ENCODE data around the gene CDKL5.

CDKL5 gene

GRCh38 chrX:18643853-18644252 lies 218.4 kb downstream of the CDKL5 start:
- peaks cover 11% of the 10 kb centered on the region for H3K4me1 ChIP-seq (ENCODE audit: control insufficient read depth, insufficient read depth, low read length)
- H3K4me3 ChIP-seq (ENCODE audit: low read depth, low read length), result no peak overlapping the region
- no peak overlapping the region for H3K9ac ChIP-seq (ENCODE audit: low read length)
- H3K27me3 ChIP-seq (ENCODE audit: control insufficient read depth, insufficient read depth, low read length), result no peaks in the 10 kb centered on the region
- H3K36me3 ChIP-seq (ENCODE audit: control insufficient read depth, insufficient read depth, low read length), result no peaks in the 10 kb centered on the region
- no peaks in the 10 kb centered on the region for H3K9me3 ChIP-seq (ENCODE audit: control insufficient read depth, insufficient read depth, low read depth, low read length)
- no peak overlapping the region for H3K27ac ChIP-seq (ENCODE audit: low read depth, low read length)

DNA sequence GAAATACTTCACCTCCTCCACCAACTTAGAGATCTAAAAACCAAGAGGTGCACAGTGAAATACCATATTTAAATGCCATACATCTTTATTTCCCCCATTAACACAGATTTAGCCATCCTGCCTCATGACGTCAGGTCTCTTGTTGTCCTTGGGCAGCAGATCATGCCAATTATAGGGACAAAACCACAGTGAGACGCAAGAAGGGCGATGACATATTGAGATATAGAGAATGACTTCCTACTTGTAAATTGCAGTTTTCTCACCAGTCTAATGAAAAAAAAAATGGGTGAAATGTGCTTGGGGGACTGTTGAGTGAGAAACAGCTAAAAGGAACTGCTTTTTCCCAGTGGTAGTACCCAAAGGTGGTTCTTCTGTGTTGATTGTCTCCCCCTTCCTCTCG lies 222.2 kb downstream of the CDKL5 start:
- Histone ChIP-seq H3K9me3 (ENCODE audit: control insufficient read depth, insufficient read depth, low read depth, low read length) (no peaks in the 10 kb centered on the region), H3K27me3 (ENCODE audit: control insufficient read depth, insufficient read depth, low read length) (no peaks in the 10 kb centered on the region), H3K4me1 (ENCODE audit: control insufficient read depth, insufficient read depth, low read length) (peaks cover 15% of the 10 kb centered on the region), H3K27ac (ENCODE audit: low read depth, low read length) (no peak overlapping the region), H3K9ac (ENCODE audit: low read length) (no peak overlapping the region), H3K36me3 (ENCODE audit: control insufficient read depth, insufficient read depth, low read length) (no peaks in the 10 kb centered on the region), H3K4me3 (ENCODE audit: low read depth, low read length) (no peak overlapping the region)

DNA sequence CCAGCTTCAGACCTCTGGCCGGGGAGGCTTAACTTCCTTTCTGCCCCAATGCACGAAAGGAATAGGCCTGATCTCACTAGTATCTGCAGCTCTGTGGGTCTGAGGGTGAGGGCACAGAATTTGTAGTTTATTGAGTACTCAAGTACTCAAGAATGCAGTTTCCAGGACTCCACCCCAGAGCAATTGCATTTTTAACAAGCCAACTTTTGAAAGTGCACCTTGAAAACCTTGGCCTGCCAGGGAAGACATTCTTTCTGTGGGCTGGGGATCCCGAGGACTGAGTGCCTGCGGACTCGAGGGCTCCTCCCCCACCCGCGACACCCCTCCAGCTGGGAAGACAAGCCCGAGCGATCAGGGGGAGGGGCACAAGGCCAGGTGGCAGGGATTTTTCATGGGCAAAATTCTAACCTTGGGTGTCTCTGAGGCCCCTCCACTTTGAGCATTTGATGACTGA lies 224.1 kb downstream of the CDKL5 start:
- Histone ChIP-seq H3K9ac (ENCODE audit: low read length) (no peak overlapping the region), H3K27me3 (ENCODE audit: control insufficient read depth, insufficient read depth, low read length) (no peaks in the 10 kb centered on the region), H3K4me1 (ENCODE audit: control insufficient read depth, insufficient read depth, low read length) (peaks cover 15% of the 10 kb centered on the region), H3K27ac (ENCODE audit: low read depth, low read length) (no peak overlapping the region), H3K9me3 (ENCODE audit: control insufficient read depth, insufficient read depth, low read depth, low read length) (no peaks in the 10 kb centered on the region), H3K36me3 (ENCODE audit: control insufficient read depth, insufficient read depth, low read length) (no peaks in the 10 kb centered on the region), H3K4me3 (ENCODE audit: low read depth, low read length) (no peak overlapping the region; the same call in 1 of the 2 replicates)

DNA sequence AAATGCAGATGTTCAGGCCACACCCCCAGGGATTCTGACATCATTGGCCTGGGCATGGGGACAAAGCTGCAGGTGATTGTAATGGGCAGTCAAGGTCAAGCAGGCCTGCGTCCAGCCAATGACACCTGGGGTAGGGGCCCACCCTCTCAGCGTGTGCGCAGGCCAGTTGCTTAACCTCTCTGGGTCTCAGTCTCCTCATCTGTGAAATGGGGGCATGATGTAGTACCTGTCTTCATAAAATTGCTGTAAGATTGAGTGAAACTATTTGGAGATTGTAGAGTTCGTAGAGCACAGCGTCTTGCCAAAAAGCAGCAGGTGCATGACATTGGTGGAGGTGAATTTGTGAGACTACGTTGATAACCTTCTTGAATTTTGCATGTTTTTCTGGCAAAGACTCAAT lies 225.3 kb downstream of the CDKL5 start:
- no peak overlapping the region for H3K4me3 ChIP-seq (ENCODE audit: low read depth, low read length)
- H3K4me1 ChIP-seq (ENCODE audit: control insufficient read depth, insufficient read depth, low read length), result peaks cover 18% of the 10 kb centered on the region
- no peaks in the 10 kb centered on the region for H3K27me3 ChIP-seq (ENCODE audit: control insufficient read depth, insufficient read depth, low read length)
- H3K9me3 ChIP-seq (ENCODE audit: control insufficient read depth, insufficient read depth, low read depth, low read length), result no peaks in the 10 kb centered on the region
- H3K9ac ChIP-seq (ENCODE audit: low read length), result no peak overlapping the region
- H3K27ac ChIP-seq (ENCODE audit: low read depth, low read length), result no peak overlapping the region
- H3K36me3 ChIP-seq (ENCODE audit: control insufficient read depth, insufficient read depth, low read length), result no peaks in the 10 kb centered on the region

DNA sequence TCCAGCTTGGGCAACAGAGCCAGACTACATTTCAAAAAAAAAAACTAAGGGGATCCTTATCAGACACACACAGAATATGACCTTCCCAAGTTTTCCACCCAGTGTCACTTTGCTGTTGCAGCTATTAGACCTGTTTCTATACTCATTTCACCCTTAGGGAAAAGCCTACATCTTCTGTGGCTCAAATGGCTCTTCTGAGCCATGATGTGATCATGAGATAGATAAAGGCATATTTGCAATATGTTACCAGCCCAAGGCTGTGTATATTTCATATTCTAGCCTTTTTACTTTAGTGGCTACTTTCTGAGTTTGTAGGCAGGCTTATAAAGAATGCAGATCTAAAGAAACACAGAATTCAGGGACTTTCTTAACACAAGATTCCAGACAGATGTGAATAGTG lies 227.2 kb downstream of the CDKL5 start:
- Histone ChIP-seq H3K36me3 (ENCODE audit: control insufficient read depth, insufficient read depth, low read length) (no peaks in the 10 kb centered on the region), H3K27ac (ENCODE audit: low read depth, low read length) (no peak overlapping the region), H3K27me3 (ENCODE audit: control insufficient read depth, insufficient read depth, low read length) (no peaks in the 10 kb centered on the region), H3K4me3 (ENCODE audit: low read depth, low read length) (no peak overlapping the region), H3K9ac (ENCODE audit: low read length) (no peak overlapping the region), H3K4me1 (ENCODE audit: control insufficient read depth, insufficient read depth, low read length) (peaks cover 18% of the 10 kb centered on the region), H3K9me3 (ENCODE audit: control insufficient read depth, insufficient read depth, low read depth, low read length) (no peaks in the 10 kb centered on the region)

GRCh38 chrX:18654875-18655836 lies 229.7 kb downstream of the CDKL5 start:
- no peak overlapping the region for H3K9ac ChIP-seq (ENCODE audit: low read length)
- peaks cover 6% of the 10 kb centered on the region for H3K4me1 ChIP-seq (ENCODE audit: control insufficient read depth, insufficient read depth, low read length)
- no peaks in the 10 kb centered on the region for H3K27me3 ChIP-seq (ENCODE audit: control insufficient read depth, insufficient read depth, low read length)
- H3K27ac ChIP-seq (ENCODE audit: low read depth, low read length), result no peak overlapping the region
- H3K9me3 ChIP-seq (ENCODE audit: control insufficient read depth, insufficient read depth, low read depth, low read length), result no peaks in the 10 kb centered on the region
- no peak overlapping the region for H3K4me3 ChIP-seq (ENCODE audit: low read depth, low read length)
- no peaks in the 10 kb centered on the region for H3K36me3 ChIP-seq (ENCODE audit: control insufficient read depth, insufficient read depth, low read length)

DNA sequence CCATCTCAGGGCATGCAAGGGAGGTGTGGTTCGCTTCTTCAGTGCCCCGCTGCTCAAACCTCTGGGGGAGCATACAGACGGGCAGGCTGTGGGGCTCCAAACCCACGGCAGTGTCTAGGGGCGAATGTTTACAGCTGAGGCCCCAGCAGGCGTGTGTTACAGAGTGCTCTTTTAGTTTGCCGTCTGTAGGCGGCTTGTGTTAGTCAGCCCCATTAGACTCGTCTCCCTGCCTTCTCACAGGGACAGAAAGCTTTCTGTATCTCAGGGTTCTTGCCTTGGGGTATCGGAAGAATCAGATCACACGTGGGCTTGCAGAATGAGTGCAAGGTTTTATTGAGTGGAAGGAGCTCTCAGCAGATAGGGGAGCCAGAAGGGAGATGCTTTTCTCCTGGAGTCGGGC lies 235.9 kb downstream of the CDKL5 start:
- H3K9me3 ChIP-seq (ENCODE audit: control insufficient read depth, insufficient read depth, low read depth, low read length), result no peaks in the 10 kb centered on the region
- H3K4me3 ChIP-seq (ENCODE audit: low read depth, low read length), result no peak overlapping the region
- no peak overlapping the region for H3K27ac ChIP-seq (ENCODE audit: low read depth, low read length)
- H3K36me3 ChIP-seq (ENCODE audit: control insufficient read depth, insufficient read depth, low read length), result no peaks in the 10 kb centered on the region
- H3K27me3 ChIP-seq (ENCODE audit: control insufficient read depth, insufficient read depth, low read length), result no peaks in the 10 kb centered on the region
- H3K9ac ChIP-seq (ENCODE audit: low read length), result no peak overlapping the region
- H3K4me1 ChIP-seq (ENCODE audit: control insufficient read depth, insufficient read depth, low read length), result no peaks in the 10 kb centered on the region

DNA sequence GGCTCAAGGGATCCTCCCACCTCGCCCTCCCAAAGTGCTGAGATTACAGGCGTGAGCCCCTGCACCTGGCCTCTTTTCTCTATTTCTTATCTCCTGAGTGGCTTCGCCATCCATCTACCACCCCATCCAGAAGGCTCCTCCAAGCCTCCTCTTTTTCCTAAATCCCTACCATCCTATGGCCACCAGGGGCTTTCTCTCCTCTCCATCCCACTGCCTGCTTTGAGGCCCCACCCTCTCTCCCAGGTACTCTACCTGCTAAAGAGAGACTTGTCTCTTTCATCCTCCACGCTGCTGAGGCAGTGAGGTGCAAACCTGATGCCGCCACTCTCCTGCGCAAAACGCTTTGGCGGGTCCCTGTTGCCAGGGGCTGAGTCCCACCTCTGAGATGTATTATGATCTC lies 239.5 kb downstream of the CDKL5 start:
- no peaks in the 10 kb centered on the region for H3K9me3 ChIP-seq (ENCODE audit: control insufficient read depth, insufficient read depth, low read depth, low read length)
- H3K9ac ChIP-seq (ENCODE audit: low read length), result no peak overlapping the region

DNA sequence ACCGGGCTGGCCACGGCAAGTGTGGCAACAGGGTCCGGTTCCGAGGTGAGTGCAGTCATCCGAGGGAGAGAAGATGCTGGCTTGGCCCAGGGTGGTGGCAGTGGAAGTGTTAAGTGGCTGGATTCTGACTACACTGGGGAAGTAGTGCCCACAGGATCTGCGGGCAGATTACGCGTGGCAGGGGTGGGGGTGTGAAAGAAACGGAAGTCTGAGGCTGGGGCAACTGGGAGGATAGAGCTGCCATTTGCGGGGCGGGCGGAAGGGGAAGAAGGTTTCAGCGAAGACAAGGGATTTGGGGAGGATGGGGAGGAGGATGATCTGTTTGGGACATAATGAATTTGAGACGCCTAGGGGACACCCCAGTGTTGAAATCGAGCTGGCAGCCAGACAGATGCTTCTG lies 241.2 kb downstream of the CDKL5 start:
- Histone ChIP-seq H3K27me3 (ENCODE audit: control insufficient read depth, insufficient read depth, low read length) (no peaks in the 10 kb centered on the region; the same call in 1 of the 2 replicates), H3K4me1 (ENCODE audit: control insufficient read depth, insufficient read depth, low read length) (0 out of 2 replicates have a peak, but pooled peaks cover 3% of the 10 kb centered on the region)

More for the DNA sequence above, 239.5 kb downstream of the CDKL5 start:
- Histone ChIP-seq H3K27ac (ENCODE audit: low read depth, low read length) (no peak overlapping the region), H3K4me3 (ENCODE audit: low read depth, low read length) (no peak overlapping the region), H3K36me3 (ENCODE audit: control insufficient read depth, insufficient read depth, low read length) (no peaks in the 10 kb centered on the region), H3K27me3 (ENCODE audit: control insufficient read depth, insufficient read depth, low read length) (no peaks in the 10 kb centered on the region; the same call in 1 of the 2 replicates), H3K4me1 (ENCODE audit: control insufficient read depth, insufficient read depth, low read length) (0 out of 2 replicates have a peak, but pooled peaks cover 3% of the 10 kb centered on the region)

DNA sequence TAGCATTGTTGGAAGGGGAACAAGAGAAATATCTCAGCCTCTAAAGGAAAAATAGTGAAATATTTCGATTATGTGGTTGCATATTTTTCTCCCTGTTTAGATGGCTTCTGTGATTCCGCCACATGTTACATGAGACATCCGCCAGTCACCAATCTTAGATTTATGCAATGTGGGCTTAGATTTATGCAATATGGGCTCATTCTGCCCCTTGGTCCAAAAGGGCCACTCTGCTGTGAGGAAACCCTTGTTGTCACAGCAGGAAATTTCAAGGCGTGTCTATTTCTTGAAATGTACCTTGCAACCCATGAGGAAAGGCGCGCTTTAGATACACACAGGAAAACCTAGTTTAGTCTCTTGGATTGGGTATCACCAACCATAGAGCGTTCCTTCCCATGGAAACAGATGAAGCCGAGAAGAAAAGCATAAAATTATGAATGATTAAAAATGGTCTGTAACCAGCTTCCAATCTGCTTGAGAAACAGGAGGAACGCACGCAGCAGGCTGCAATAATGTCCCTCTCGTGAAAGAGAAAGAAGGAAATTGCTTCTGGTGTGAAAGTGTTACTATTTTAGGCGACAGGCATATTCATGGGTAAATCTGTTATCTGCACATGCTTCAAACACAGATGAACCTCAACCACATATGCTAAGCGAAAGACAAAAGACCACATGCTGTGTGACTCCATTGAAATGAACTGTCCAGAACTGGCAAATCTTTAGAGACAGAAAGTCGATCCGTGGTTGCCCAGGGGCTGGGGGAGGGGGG lies 242.8 kb downstream of the CDKL5 start:
- Histone ChIP-seq H3K27me3 (ENCODE audit: control insufficient read depth, insufficient read depth, low read length) (no peaks in the 10 kb centered on the region; the same call in 1 of the 2 replicates), H3K9ac (ENCODE audit: low read length) (no peak overlapping the region), H3K4me3 (ENCODE audit: low read depth, low read length) (no peak overlapping the region), H3K27ac (ENCODE audit: low read depth, low read length) (no peak overlapping the region), H3K4me1 (ENCODE audit: control insufficient read depth, insufficient read depth, low read length) (0 out of 2 replicates have a peak, but pooled peaks cover 3% of the 10 kb centered on the region), H3K9me3 (ENCODE audit: control insufficient read depth, insufficient read depth, low read depth, low read length) (no peaks in the 10 kb centered on the region), H3K36me3 (ENCODE audit: control insufficient read depth, insufficient read depth, low read length) (no peaks in the 10 kb centered on the region)

More for the DNA sequence above, 241.2 kb downstream of the CDKL5 start:
- H3K9me3 ChIP-seq (ENCODE audit: control insufficient read depth, insufficient read depth, low read depth, low read length), result no peaks in the 10 kb centered on the region
- no peak overlapping the region for H3K4me3 ChIP-seq (ENCODE audit: low read depth, low read length)
- H3K27ac ChIP-seq (ENCODE audit: low read depth, low read length), result no peak overlapping the region
- H3K9ac ChIP-seq (ENCODE audit: low read length), result no peak overlapping the region
- no peaks in the 10 kb centered on the region for H3K36me3 ChIP-seq (ENCODE audit: control insufficient read depth, insufficient read depth, low read length)

DNA sequence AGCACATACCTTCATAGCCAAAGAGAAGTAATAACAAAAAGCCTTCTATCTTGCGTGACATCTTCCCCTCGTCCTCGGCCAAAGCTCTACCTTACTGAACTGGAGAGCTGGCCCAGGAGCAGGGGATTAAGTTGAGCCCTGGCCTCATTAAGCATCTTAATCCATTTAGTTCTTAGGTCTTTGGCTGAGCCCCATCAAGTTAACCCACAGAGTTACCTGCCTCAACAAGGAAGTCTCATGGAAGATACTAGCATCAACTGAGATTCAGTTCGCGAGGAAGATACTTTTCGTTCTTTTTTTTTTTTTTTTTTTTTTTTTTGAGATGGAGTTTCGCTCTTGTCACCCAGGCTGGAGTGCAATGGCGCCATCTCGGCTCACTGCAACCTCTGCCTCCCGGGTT lies 246.6 kb downstream of the CDKL5 start, which contains the start of gene RS1:
TSS of gene RS1 (minus strand) at position 101 of the 400 bp plus-strand sequence. CDS start at position 61, 40 bp downstream.
- Histone ChIP-seq H3K4me3 (ENCODE audit: low read depth, low read length) (no peak within 1 kb of the TSS), H3K27ac (ENCODE audit: low read depth, low read length) (no peak within 1 kb of the TSS)

More for the DNA sequence above, 246.6 kb downstream of the CDKL5 start, which contains the start of gene RS1:
- Histone ChIP-seq H3K9me3 (ENCODE audit: control insufficient read depth, insufficient read depth, low read depth, low read length) (no peaks in the 10 kb centered on the region), H3K9ac (ENCODE audit: low read length) (no peak within 1 kb of the TSS), H3K36me3 (ENCODE audit: control insufficient read depth, insufficient read depth, low read length) (no peaks in the 10 kb centered on the region), H3K4me1 (ENCODE audit: control insufficient read depth, insufficient read depth, low read length) (peaks cover 12% of the 10 kb centered on the region), H3K27me3 (ENCODE audit: control insufficient read depth, insufficient read depth, low read length) (no peaks in the 10 kb centered on the region; the same call in 1 of the 2 replicates)

Data from HUES6 (cell line).